IPS-15b (cell line): Measurements from ENCODE around the gene RASGRP1.
A peak's percentile ranks its signal among the peaks of the same experiment; 100 is the strongest.

Experiments
- H3K27me3 ChIP-seq: one replicate; pipeline ENCODE4 v1.6.1; 2013; ENCODE audit warnings: low read length; ENCODE audit not compliant: control insufficient read depth, insufficient read depth
- H3K36me3 ChIP-seq: one replicate; pipeline ENCODE4 v1.6.1; 2013; ENCODE audit warnings: low read length; ENCODE audit not compliant: control insufficient read depth, insufficient read depth
- H3K4me1 ChIP-seq: one replicate; pipeline ENCODE4 v1.6.1; 2013; ENCODE audit warnings: mild to moderate bottlenecking, low read length; ENCODE audit not compliant: control insufficient read depth, insufficient read depth
- H3K4me3 ChIP-seq: one replicate; pipeline ENCODE4 v1.5.1; 2013; ENCODE audit warnings: low read depth, low read length
- H3K9ac ChIP-seq: one replicate; pipeline ENCODE4 v1.6.1; 2013; ENCODE audit warnings: low read depth, mild to moderate bottlenecking, low read length
- H3K9me3 ChIP-seq: one replicate; pipeline ENCODE4 v1.6.1; 2013; ENCODE audit warnings: mild to moderate bottlenecking, low read length; ENCODE audit not compliant: control insufficient read depth, insufficient read depth

Gene RASGRP1

DNA sequence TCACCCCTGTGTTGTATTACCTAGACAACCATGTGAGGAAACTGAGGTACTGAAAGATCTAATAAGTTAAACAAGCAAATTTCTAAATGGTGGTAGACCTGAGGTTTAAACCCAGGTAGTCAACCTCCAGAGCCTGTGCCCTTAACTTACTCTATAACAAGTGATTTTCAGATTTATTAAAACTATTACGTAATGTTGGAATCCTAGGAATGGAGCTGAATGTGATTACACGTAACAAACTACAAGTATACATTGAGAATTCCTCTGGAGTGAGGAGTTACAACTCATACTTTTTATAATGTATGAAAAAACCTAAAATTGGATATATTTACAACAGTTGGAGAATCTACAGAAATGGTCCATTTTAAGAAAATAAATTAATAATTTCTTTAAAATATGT, 92.6 kb downstream of the RASGRP1 start:
- Histone ChIP-seq H3K27me3 (no peaks in the 10 kb centered on the region), H3K9ac (no peak overlapping the region), H3K4me1 (no peaks in the 10 kb centered on the region), H3K36me3 (peaks cover 13% of the 10 kb centered on the region), H3K4me3 (no peak overlapping the region), H3K9me3 (no peaks in the 10 kb centered on the region)

DNA sequence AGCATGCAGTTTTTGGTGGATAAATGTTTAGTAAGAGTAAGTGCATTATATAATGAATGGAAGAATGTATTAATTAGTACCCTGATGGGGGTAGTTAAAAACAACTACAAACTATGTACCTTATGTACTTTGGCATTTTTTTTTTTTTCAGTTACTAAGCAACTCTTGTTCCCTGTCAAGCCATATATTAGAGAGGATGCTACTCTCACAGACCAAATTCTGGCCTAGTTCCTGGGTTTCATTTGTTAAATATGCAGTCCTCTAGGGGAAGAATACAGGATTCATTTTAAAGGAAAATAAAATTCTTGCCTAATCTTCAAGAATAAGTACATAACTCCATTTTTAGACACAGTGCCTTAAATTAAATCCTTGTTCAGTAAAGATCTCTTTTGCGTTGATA, 93.8 kb downstream of the RASGRP1 start:
- no peak overlapping the region for H3K9ac ChIP-seq
- no peaks in the 10 kb centered on the region for H3K9me3 ChIP-seq
- H3K27me3 ChIP-seq: no peaks in the 10 kb centered on the region
- H3K4me3 ChIP-seq: no peak overlapping the region
- peaks cover 13% of the 10 kb centered on the region for H3K36me3 ChIP-seq
- no peaks in the 10 kb centered on the region for H3K4me1 ChIP-seq

DNA sequence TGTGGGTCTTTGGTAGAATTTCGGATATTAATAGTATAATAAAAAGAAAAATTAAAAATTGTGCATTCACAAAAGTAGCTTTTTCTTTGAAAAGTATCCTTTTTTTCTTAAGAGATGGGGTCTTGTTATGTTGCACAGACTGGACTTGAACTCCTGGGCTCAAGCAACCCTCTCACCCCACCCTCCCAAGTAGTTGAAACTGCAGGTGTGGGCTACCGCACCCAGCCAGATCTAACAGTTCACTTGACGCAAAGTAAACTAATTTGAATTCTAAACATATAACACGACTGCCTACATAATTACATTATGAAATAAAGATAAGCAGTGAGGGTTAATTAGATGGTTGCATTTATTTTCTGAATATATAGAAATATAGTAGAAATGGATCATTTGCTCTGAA, 99.9 kb downstream of the RASGRP1 start:
- no peak overlapping the region for H3K9ac ChIP-seq
- no peaks in the 10 kb centered on the region for H3K27me3 ChIP-seq
- no peak overlapping the region for H3K4me3 ChIP-seq
- no peaks in the 10 kb centered on the region for H3K36me3 ChIP-seq
- no peaks in the 10 kb centered on the region for H3K4me1 ChIP-seq
- H3K9me3 ChIP-seq: no peaks in the 10 kb centered on the region

DNA sequence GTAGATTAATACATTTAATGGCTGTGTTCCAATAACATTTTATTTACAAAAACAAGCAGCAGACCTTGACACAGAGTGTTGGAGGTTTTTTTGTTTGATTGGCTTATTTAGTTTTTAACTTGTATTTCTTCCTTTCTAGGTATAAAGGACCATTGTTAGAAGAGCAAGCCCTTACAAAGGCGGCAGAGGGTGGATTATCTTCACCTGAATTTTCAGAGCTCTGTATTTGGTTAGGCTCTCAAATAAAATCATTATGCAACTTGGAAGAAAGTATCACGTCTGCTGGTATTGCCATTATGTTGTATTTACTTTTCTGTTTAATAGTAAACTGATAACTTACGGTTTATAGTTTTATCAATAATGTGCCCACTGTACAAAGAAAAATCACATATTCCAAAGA, 100.7 kb downstream of the RASGRP1 start:
- Histone ChIP-seq H3K27me3 (no peaks in the 10 kb centered on the region), H3K4me3 (no peak overlapping the region), H3K4me1 (no peaks in the 10 kb centered on the region), H3K9ac (no peak overlapping the region), H3K9me3 (no peaks in the 10 kb centered on the region), H3K36me3 (no peaks in the 10 kb centered on the region)

DNA sequence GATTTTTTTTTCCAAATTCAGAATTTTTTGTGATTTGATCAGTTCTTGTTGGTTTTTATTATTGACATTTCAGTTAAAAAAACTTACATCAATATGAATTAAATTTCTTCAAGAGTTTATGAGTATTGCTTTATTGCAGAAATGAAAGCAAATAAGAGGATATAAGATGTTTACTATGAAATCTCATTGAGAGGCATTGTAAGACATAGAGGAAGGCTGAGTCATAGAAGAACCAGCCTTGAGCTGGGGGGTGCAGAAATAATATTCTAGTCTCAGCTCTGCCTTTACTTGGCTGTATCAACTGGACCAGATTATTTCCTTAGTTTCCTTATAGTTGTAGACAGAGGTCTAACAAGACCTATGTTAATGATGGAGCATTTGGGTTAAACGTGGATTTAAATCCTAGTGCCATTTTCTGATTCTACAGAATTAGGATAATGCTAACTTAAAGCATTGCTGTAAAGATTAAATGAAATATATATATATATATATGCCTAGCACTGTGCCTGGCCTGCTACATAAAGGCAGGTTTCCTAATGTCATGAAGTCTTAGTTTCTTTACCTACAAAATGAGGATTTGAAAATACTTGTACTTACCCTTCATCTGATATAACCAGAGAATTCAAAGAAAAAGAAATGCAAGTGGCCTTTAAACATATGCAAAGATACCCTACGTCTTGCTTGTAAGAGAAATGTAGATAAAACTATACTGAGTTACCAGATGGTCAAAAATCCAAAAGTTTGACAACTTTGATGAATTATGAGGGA, 103.4 kb downstream of the RASGRP1 start:
- Histone ChIP-seq H3K4me3 (no peak overlapping the region), H3K4me1 (no peaks in the 10 kb centered on the region)

DNA sequence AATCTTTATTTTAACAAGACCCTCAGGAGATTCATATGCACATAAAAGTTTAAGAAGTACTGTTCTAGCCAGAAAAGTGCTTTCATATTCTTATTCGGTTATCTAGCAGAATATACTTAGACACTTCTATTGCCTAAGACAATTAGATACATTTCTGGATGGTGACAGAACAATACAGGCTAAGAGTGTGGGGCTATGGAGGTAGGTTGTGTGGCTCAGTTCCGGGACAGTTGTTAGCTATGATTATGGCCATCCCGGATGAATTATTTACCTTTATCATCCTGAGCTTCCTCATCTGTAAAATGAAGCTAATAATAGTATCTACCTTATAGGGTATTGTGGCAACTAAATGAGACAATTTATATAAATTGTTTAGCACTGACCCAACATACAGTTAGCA, 104.1 kb downstream of the RASGRP1 start:
- H3K27me3 ChIP-seq: no peaks in the 10 kb centered on the region
- no peaks in the 10 kb centered on the region for H3K36me3 ChIP-seq
- no peaks in the 10 kb centered on the region for H3K9me3 ChIP-seq
- no peak overlapping the region for H3K4me3 ChIP-seq
- H3K4me1 ChIP-seq: no peaks in the 10 kb centered on the region
- no peak overlapping the region for H3K9ac ChIP-seq

More for the DNA sequence above, 103.4 kb downstream of the RASGRP1 start:
- H3K27me3 ChIP-seq: no peaks in the 10 kb centered on the region
- no peak overlapping the region for H3K9ac ChIP-seq
- H3K9me3 ChIP-seq: no peaks in the 10 kb centered on the region
- H3K36me3 ChIP-seq: no peaks in the 10 kb centered on the region

DNA sequence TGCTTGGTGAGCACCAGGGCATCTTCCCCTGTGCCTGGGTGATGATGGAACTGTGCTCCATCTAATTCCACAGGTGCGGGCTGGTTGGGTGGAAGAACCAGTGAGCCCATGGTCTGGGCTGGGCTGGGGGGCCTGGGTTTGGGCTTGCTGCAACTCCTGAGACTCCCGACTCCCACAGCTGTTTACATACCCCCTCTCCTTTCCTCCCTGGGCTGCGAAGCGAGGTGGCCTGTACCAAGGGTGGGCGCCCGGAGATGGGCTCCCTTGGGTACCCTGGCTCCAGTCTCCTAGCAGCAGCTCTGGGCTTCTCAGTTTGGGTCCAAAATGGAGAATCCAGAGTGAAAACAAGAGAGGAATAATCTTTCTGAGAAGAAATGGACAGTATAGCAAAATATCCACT, 105.1 kb downstream of the RASGRP1 start:
- Histone ChIP-seq H3K9me3 (no peaks in the 10 kb centered on the region), H3K27me3 (no peaks in the 10 kb centered on the region), H3K4me3 (no peak overlapping the region), H3K9ac (no peak overlapping the region), H3K36me3 (no peaks in the 10 kb centered on the region), H3K4me1 (no peaks in the 10 kb centered on the region)

DNA sequence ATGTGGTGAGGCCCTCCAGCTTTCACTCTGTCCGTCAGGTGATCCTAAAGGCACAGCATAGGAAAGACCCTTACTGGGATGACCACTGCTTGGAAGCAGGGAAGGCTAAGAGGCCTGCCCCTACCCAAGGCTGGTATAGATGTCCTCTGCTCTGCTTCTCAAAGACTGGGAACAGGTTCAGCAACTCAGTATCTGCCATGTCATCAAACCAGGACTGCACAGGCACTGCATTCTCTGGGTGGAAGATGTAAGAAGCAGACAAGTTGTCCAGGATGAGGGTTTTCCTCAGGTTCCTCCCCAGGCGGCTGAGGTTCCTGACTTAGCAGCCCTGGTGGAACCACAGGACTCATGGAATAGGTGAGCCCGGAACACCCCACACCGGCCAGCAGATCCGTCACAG, 106.0 kb downstream of the RASGRP1 start:
- Histone ChIP-seq H3K36me3 (no peaks in the 10 kb centered on the region), H3K9me3 (no peaks in the 10 kb centered on the region), H3K9ac (no peak overlapping the region), H3K4me1 (no peaks in the 10 kb centered on the region), H3K4me3 (no peak overlapping the region), H3K27me3 (no peaks in the 10 kb centered on the region)

DNA sequence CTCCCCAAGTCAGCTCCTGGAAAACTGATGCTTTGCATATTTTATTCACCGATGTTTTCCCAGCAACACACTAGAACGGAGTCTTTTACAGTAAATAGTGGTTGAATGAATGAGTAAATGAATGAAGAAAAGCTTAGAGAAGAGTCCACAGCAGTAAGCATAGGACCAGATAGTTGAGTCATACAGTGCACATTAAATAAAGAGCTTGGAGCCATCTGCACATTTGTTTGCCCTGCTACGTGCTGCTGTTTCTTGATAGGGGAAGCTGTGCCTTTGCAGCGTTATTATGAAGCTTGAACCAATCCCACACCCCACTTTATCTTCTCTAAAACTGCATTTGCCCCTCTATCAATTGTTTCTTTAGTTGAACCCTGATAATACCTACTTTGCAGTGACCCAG, 109.5 kb downstream of the RASGRP1 start:
- no peaks in the 10 kb centered on the region for H3K36me3 ChIP-seq
- peak overlapping the region; percentile 97 for H3K9ac ChIP-seq
- H3K4me3 ChIP-seq: peak overlapping the region; percentile 79
- H3K9me3 ChIP-seq: no peaks in the 10 kb centered on the region
- H3K27me3 ChIP-seq: no peaks in the 10 kb centered on the region
- H3K4me1 ChIP-seq: no peaks in the 10 kb centered on the region

DNA sequence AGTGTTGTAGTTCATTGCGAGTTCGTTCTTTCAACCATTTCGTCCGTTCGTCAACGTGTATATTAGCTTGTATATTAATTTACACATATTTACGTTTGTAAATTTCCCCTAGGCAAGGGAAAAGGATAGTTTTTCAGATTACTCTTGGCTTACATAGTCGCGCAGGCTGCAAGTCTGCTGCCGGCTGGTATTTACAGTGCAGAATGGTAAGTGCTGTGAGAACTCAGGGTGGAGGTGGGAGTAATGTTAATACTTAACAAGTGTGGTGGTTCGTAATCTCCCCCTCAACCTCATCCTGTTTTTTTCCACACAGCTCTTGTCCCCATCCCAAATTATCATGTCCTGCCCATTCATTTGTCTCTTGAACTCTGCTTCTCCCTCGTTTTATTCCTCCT, 109.9 kb downstream of the RASGRP1 start:
- no peaks in the 10 kb centered on the region for H3K27me3 ChIP-seq
- peak overlapping the region; percentile 97 for H3K9ac ChIP-seq
- H3K36me3 ChIP-seq: no peaks in the 10 kb centered on the region
- H3K4me3 ChIP-seq: peak overlapping the region; percentile 79
- no peaks in the 10 kb centered on the region for H3K4me1 ChIP-seq
- no peaks in the 10 kb centered on the region for H3K9me3 ChIP-seq

DNA sequence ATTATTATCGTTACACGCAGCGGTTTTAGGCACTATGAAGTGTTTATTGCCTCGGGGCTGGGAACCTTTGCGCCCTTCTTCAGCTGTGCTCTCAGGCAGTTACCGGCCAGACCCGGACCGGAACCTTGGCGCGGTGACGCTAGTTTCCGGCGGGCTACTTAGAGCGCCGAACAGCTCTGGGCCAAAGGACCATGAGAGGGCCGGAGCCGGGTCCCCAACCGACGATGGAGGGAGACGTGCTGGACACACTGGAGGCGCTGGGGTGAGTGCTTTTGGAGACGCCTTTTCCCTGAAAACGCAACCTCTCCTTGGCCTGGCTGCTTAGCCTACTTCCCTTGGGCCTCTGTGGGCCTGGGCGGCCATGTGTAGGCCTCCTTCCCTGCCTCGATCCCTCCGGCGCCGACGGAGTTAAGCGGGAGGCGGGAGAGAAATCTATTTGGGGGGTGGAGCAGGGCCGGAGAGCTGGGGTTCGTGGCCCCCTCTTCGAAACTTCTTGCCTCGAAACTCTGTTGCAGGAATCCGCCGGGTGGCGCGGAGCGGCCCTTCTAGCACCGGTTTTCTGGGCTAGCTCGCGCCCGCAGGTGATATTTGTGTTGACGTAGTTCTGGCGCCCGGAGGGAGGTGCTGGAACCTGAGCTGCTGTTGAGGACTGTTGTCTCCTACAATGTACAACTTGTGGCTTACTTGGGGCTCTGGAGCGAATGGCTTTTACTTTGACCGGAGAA, 110.5 kb downstream of the RASGRP1 start, which contains the start of gene FAM98B:
Gene FAM98B (plus strand): TSS at position 157 of the 725 bp plus-strand sequence. CDS start 35 bp downstream, at position 192.
- Histone ChIP-seq H3K9me3 (no peaks in the 10 kb centered on the region), H3K9ac (peak within 1 kb of the TSS; percentile 97), H3K4me3 (peak within 1 kb of the TSS; percentile 79), H3K27me3 (no peaks in the 10 kb centered on the region), H3K36me3 (no peaks in the 10 kb centered on the region), H3K4me1 (no peaks in the 10 kb centered on the region)

DNA sequence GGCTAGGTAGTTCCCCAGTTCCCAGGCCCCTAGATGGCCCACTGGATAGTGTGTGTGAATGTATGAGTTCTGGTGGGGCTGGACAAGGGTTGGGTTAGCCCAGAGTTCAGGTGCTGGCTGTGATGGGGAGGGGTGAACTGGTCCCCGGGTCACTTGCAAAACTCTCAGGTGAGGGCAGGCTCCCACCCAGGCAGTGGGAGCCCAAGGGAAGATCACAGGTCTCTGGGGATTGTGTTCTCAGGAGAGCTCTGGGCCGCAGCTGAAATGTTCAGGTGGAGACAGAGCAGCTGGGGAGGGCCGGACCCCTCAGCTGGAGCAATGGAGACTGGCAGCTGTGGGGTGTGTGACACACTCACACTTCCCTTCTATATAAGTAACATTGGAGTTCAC, 123.5 kb downstream of the RASGRP1 start:
- Histone ChIP-seq H3K4me1 (no peaks in the 10 kb centered on the region), H3K36me3 (no peaks in the 10 kb centered on the region), H3K9me3 (no peaks in the 10 kb centered on the region), H3K9ac (no peak overlapping the region), H3K27me3 (no peaks in the 10 kb centered on the region), H3K4me3 (no peak overlapping the region)
